ENCODE measurements around the gene FBXO8. TPM values are rescaled to one million over a fixed set of nuclear protein-coding genes. Genes with fewer than 3 reads are reported as not detected.

Gene FBXO8
- total and polyA plus RNA-seq, 2 of the 4 experiments (the other 2 are of a cell fraction), result 11.3 to 25.6 TPM

Other genes starting within 250 kb of the FBXO8 start
- 9.5 and 15.8 TPM in 2 replicates for gene CEP44, start 244 bp upstream of the FBXO8 start, total RNA-seq (2012; rRNA removed)
- 1.9 and 3.5 TPM in 2 replicates for gene CEP44, start 244 bp upstream of the FBXO8 start, polyA plus RNA-seq (2012; rRNA removed)
- not detected in 2 replicates for gene HPGD, start 238.8 kb upstream of the FBXO8 start, total RNA-seq (2012; rRNA removed)
- gene HPGD, start 238.8 kb upstream of the FBXO8 start, polyA plus RNA-seq (2012; rRNA removed), result not detected in 2 replicates